Thyroid gland (tissue), 4 donors: ENCODE results near the gene RGS14.

Experiments
- POLR2A ChIP-seq, 2 donors: fragments of 450-650 bp; IDR thresholded peaks; one replicate each; pipeline ENCODE4 v1.6.1; 2017; ENCODE audit warnings: antibody characterized with exemption in 2 of 2, mild to moderate bottlenecking in 2 of 2, moderate library complexity in 1 of 2
- TF ChIP-seq, protein P1 (sequence below), 6 experiments: fragments of 200-600 bp in 3 of 6; fragments of 450-650 bp in 3 of 6; sonication (generic) in 3 of 6; IDR thresholded peaks; one replicate each; pipeline ENCODE4 v1.5.1; 2016 to 2019; ENCODE audit warnings: antibody characterized with exemption in 6 of 6, mild to moderate bottlenecking in 2 of 6, inconsistent platforms in 1 of 6, moderate library complexity in 1 of 6

DNA sequence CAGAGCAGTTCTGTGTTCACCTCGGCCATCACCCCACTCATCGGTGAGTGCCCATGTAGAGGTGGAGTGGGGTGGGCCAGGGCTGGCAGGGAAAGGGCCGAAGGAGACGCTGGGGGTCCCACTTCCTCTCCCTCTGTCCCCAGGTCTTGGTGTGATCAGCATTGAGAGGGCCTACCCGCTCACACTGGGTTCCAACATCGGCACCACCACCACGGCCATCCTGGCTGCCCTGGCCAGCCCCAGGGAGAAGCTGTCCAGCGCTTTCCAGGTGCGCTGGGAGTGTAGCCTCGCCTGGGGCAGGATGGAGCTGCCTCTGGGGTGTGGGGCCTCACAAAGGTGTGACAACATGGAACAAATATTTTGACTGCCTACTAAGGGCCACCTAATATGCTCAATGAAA is 39.1 kb downstream of the RGS14 start:
- TF ChIP-seq, protein P1, sequence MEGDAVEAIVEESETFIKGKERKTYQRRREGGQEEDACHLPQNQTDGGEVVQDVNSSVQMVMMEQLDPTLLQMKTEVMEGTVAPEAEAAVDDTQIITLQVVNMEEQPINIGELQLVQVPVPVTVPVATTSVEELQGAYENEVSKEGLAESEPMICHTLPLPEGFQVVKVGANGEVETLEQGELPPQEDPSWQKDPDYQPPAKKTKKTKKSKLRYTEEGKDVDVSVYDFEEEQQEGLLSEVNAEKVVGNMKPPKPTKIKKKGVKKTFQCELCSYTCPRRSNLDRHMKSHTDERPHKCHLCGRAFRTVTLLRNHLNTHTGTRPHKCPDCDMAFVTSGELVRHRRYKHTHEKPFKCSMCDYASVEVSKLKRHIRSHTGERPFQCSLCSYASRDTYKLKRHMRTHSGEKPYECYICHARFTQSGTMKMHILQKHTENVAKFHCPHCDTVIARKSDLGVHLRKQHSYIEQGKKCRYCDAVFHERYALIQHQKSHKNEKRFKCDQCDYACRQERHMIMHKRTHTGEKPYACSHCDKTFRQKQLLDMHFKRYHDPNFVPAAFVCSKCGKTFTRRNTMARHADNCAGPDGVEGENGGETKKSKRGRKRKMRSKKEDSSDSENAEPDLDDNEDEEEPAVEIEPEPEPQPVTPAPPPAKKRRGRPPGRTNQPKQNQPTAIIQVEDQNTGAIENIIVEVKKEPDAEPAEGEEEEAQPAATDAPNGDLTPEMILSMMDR (IDR thresholded peaks at IDR 0.05) = no peak
- TF ChIP-seq POLR2A (IDR thresholded peaks at IDR 0.05) = no peak
